Measurements from ENCODE around the gene S100PBP. TPM values are rescaled to one million over a fixed set of nuclear protein-coding genes. Genes with fewer than 3 reads are reported as not detected.

S100PBP gene
- total and polyA plus RNA-seq, 9 of the 15 experiments (the other 6 are each of a cell fraction or from before 2014, with no cell fraction given): 22.9 to 60.2 (median 32.9) TPM

GRCh38 chr1:32886004-32886827, 68.8 kb downstream of the S100PBP start, which contains the start of gene HPCA (continued):
- no peak for TF ChIP-seq MITF (IDR thresholded peaks at IDR 0.05)
- no peak for TF ChIP-seq ZNF384 (IDR thresholded peaks at IDR 0.05; ENCODE audit: low read depth, low read length)
- TF ChIP-seq NRF1 (conservative IDR thresholded peaks at IDR 0.05 in 1 of 2, IDR thresholded peaks at IDR 0.05 in 1 of 2): peak; percentile 31 to 34; a peak in 2 of 4 replicates
- 0 out of 2 replicates have a peak, but pooled peaks have one; percentile 20 for TF ChIP-seq RREB1 (CRISPR knock-in tag; IDR thresholded peaks at IDR 0.05)
- no peak for TF ChIP-seq ATF3 (IDR thresholded peaks at IDR 0.05)
- peak; percentile 94 for TF ChIP-seq ATF3 (CRISPR knock-in tag; conservative IDR thresholded peaks at IDR 0.05)
- TF ChIP-seq NR4A1 (CRISPR knock-in tag; IDR thresholded peaks at IDR 0.05): no peak
- peak; percentile 83; the same call in 1 of the 2 replicates for TF ChIP-seq NR4A1 (tag; IDR thresholded peaks at IDR 0.05)
- no peak for TF ChIP-seq MLLT1 (IDR thresholded peaks at IDR 0.05)
- TF ChIP-seq SMAD3 (CRISPR knock-in tag; conservative IDR thresholded peaks at IDR 0.05): peak; percentile 72; the same call in 1 of the 2 replicates
- no peak for TF ChIP-seq GTF3C2 (IDR thresholded peaks at IDR 0.05; ENCODE audit: borderline replicate concordance, extremely low read depth, insufficient read length)

All from K562 (cell line).